ENCODE data around the gene LRRC49. TPM values are rescaled to one million over a fixed set of nuclear protein-coding genes. Genes with fewer than 3 reads are reported as not detected.

Gene LRRC49
- total RNA-seq, 1 experiment from 2014 or later, result 8.3 TPM

- H2BK20ac ChIP-seq (ENCODE audit: low read depth, low read length, poor library complexity, severe bottlenecking), result no peak overlapping the region
- no peaks in the 10 kb centered on the region for H3K79me2 ChIP-seq (ENCODE audit: insufficient read depth, low read length)
- H4K91ac ChIP-seq (ENCODE audit: insufficient read length, low read depth, low read length), result no peak overlapping the region
- H3K4me1 ChIP-seq (ENCODE audit: insufficient read depth, low read length), result no peaks in the 10 kb centered on the region
- no peak overlapping the region for H3K4me3 Mint-ChIP-seq
- H4K5ac ChIP-seq (ENCODE audit: insufficient read length, low read depth, low read length), result no peak overlapping the region
- no CpG with 5 or more reads among the region's 2 CpGs for WGBS (ENCODE audit: extremely low coverage, insufficient read length, low lambda C conversion rate)
- no peak overlapping the region for H3K56ac ChIP-seq (ENCODE audit: insufficient read length, low read depth, low read length)
- no peak overlapping the region for H2BK15ac ChIP-seq (ENCODE audit: low read depth, low read length)
- H4K20me1 ChIP-seq (ENCODE audit: control insufficient read depth, insufficient read depth, insufficient read length), result no peaks in the 10 kb centered on the region
- H3K9me3 Mint-ChIP-seq, result peaks cover 0 to under 1% of the 10 kb centered on the region in 2 experiments; a peak in 1 of 5 replicates
- no peaks in the 10 kb centered on the region for H3K23me2 ChIP-seq (ENCODE audit: insufficient read length, low read depth, low read length, poor library complexity, severe bottlenecking)
- H2BK5ac ChIP-seq (ENCODE audit: insufficient read length, low read length), result no peak overlapping the region
- H4K8ac ChIP-seq (replicated peaks; ENCODE audit: insufficient read length, low read depth, low read length), result no peak overlapping the region
- peaks cover 17 to 21% of the 10 kb centered on the region in 2 experiments for H3K4me1 Mint-ChIP-seq
- no peak for DNase-seq
- no peaks in the 10 kb centered on the region; a peak in 2 of 7 replicates for H3K36me3 Mint-ChIP-seq (ENCODE audit: insufficient read depth in 1 of 3, low read depth in 3 of 3)
- no peak overlapping the region for H2BK12ac ChIP-seq (ENCODE audit: insufficient read length, low read depth, low read length)
- no peak overlapping the region for H3K23ac ChIP-seq (ENCODE audit: insufficient read length, low read depth, low read length)
- no peak overlapping the region for H3K4ac ChIP-seq (ENCODE audit: low read depth, low read length)
- no peak overlapping the region for H3K4me2 ChIP-seq (ENCODE audit: insufficient read depth, insufficient read length, low read length)
- no peak overlapping the region for H2AK5ac ChIP-seq (ENCODE audit: insufficient read length, low read length)
- no peak for TF ChIP-seq CTCF (conservative IDR thresholded peaks at IDR 0.05)
- H2AFZ ChIP-seq (ENCODE audit: low read length), result no peak overlapping the region
- H3K18ac ChIP-seq (ENCODE audit: insufficient read length, low read depth, low read length), result no peak overlapping the region
- no peaks in the 10 kb centered on the region for H3K27me3 ChIP-seq (ENCODE audit: insufficient read depth, low read length)
- H3K27me3 Mint-ChIP-seq (ENCODE audit: low read depth), result no peaks in the 10 kb centered on the region
- H3K9ac ChIP-seq (ENCODE audit: extremely low read depth, insufficient read length, low read length), result no peak overlapping the region
- no peak overlapping the region for H3K14ac ChIP-seq (ENCODE audit: insufficient read depth, low read length)
- no peak overlapping the region for H3K27ac Mint-ChIP-seq
- no peaks in the 10 kb centered on the region for H3K79me1 ChIP-seq (ENCODE audit: insufficient read depth, low read depth, low read length, poor library complexity, severe bottlenecking)
- H2BK120ac ChIP-seq (ENCODE audit: low read depth, low read length, poor library complexity, severe bottlenecking), result no peak overlapping the region
- H3K27ac ChIP-seq (ENCODE audit: insufficient read length, low read depth, low read length), result no peak overlapping the region
- no peak overlapping the region for H3T11ph ChIP-seq (ENCODE audit: low read length)
- H3K9me3 ChIP-seq (ENCODE audit: control insufficient read depth, low read depth, low read length), result no peaks in the 10 kb centered on the region
Observed at GRCh38 chr15:71052356-71052755, 159.7 kb downstream of the LRRC49 start.
